Adrenal gland (tissue), 12 donors: ENCODE results near the gene SLC4A9. TPM values are rescaled to one million over a fixed set of nuclear protein-coding genes. Genes with fewer than 3 reads are reported as not detected.

Experiments used
- DNase-seq, 7 donors: peaks; one replicate each; pipeline ENCODE4 v3.0.0-alpha.2; 2019 to 2020
- H3K27ac ChIP-seq, 5 donors: fragments of 200-600 bp; sonication (generic) in 4 of 5; 1 replicate in 3 of 5; 2 replicates in 2 of 5; pipeline versions ENCODE4 v1.5.1 to v1.8.0; 2016 to 2020; ENCODE audit warnings: mild to moderate bottlenecking in 1 of 5
- H3K27me3 ChIP-seq: fragments of 200-600 bp; 2 replicates; pipeline ENCODE4 v1.8.0; 2021
- H3K36me3 ChIP-seq, 2 donors: fragments of 200-600 bp; replicated peaks in 1 of 2; 1 replicate in 1 of 2; 2 replicates in 1 of 2; pipeline versions ENCODE4 v1.5.1 to v1.8.0; 2018 to 2022
- H3K4me1 ChIP-seq, 2 donors: fragments of 200-600 bp; replicated peaks in 1 of 2; 1 replicate in 1 of 2; 2 replicates in 1 of 2; pipeline versions ENCODE4 v1.5.1 to v1.8.0; 2018 to 2021
- H3K4me3 ChIP-seq, 4 donors: fragments of 200-600 bp; sonication (generic) in 3 of 4; one replicate each; pipeline ENCODE4 v1.5.1; 2016 to 2018
- H3K9me3 ChIP-seq, 3 donors: fragments of 200-600 bp; sonication (generic) in 1 of 3; replicated peaks in 1 of 3; 1 replicate in 2 of 3; 2 replicates in 1 of 3; pipeline versions ENCODE4 v1.5.1 to v1.8.0; 2016 to 2021
- CTCF ChIP-seq, 6 experiments: fragments of 450-650 bp in 4 of 6; fragments of 200-600 bp in 2 of 6; sonication (generic) in 1 of 6; IDR thresholded peaks; 1 replicate in 5 of 6; 2 replicates in 1 of 6; pipeline versions ENCODE4 v1.5.1 to v1.8.0; 2016 to 2021; ENCODE audit warnings: antibody characterized with exemption in 6 of 6, mild to moderate bottlenecking in 2 of 6, moderate library complexity in 1 of 6
- POLR2A ChIP-seq, 2 donors: fragments of 450-650 bp; IDR thresholded peaks; one replicate each; pipeline ENCODE4 v1.6.1; 2017; ENCODE audit warnings: antibody characterized with exemption in 2 of 2, mild to moderate bottlenecking in 2 of 2, moderate library complexity in 1 of 2
- WGBS, 4 donors: extraction: QIAGEN DNeasy Blood & Tissue Kit in 2 of 4; methylation state at CpG; one replicate each; pipeline versions ENCODE4 v1.1.5 to v1.1.7; 2013 to 2017; 5-methylcytosine and 5-hydroxymethylcytosine counted together
- intact Hi-C, 2 donors: fragments of 100-400 bp; cut with DNase I; formaldehyde crosslinking; loops; one replicate each; pipeline versions ENCODE4 v1.14.1 to v1.15.0; 2022 to 2023
- polyA plus RNA-seq, 3 donors: library from polyadenylated mRNA; stranded (reverse); fragments of 200-250 nt in 2 of 3; fragments of 350-450 nt in 1 of 3; fragmentation: Illumina TruSeq in 1 of 3; extraction: RNeasy Lipid Tissue Mini Kit (QIAGEN cat#74804) in 1 of 3; gene quantifications; one replicate each; pipeline ENCODE4 v1.2.3, GENCODE V29; 2013 to 2014
- total RNA-seq, 9 donors: library from RNA; depleted of rRNA in 4 of 9; stranded (reverse); fragments of >200 nt in 4 of 9; fragments of 120-200 nt in 1 of 9; fragmentation: NEBNext Ultra II Directional in 1 of 9; extraction: Animal tissue kit (Norgen Biotek cat#: 25700) in 1 of 9; gene quantifications; one replicate each; pipeline versions ENCODE4 v1.1.0 to v1.2.4, GENCODE V29; 2013 to 2023
- donor health status: healthy with polysubstance abuse.
- donor health status: Bipolar disorder and iron deficiency.
- donor health status: DM: yes; HTN: yes; CAD: no.
- donor health status: DM: no; HTN: no; CAD: no.
- donor health status: DM: no; HTN: no; CAD: no.
- donor health status: DM: yes; HTN: yes; CAD: no.

SLC4A9 gene
- total and polyA plus RNA-seq, 12 donors, result 0.13 to 0.32 TPM; not detected in 10

GRCh38 chr5:140312067-140312790 lies 47.8 kb upstream of the SLC4A9 start:
- no peak overlapping the region for H3K4me3 ChIP-seq
- no peaks in the 10 kb centered on the region for H3K36me3 ChIP-seq
- 18 to 40% (median 32%) methylated on average over 4 of the region's 4 CpGs for WGBS, 4 donors
- no peaks in the 10 kb centered on the region for H3K9me3 ChIP-seq
- intact Hi-C loops, result no loop called here
- peak in 6 of 7 donors; percentile 41 to 73 (median 54) for DNase-seq
- peak overlapping the region in 2 of 5 donors; percentile 58 to 59 for H3K27ac ChIP-seq
- no peaks in the 10 kb centered on the region for H3K27me3 ChIP-seq
- H3K4me1 ChIP-seq, result peaks cover 5 to 16% of the 10 kb centered on the region in 2 donors
- TF ChIP-seq POLR2A (IDR thresholded peaks at IDR 0.05) (no peak), CTCF (IDR thresholded peaks at IDR 0.05) (no peak)

GRCh38 chr5:140312791-140313189 lies 47.2 kb upstream of the SLC4A9 start:
- H3K27ac ChIP-seq, result peak overlapping the region in 2 of 5 donors; percentile 58 to 59
- H3K4me3 ChIP-seq, result no peak overlapping the region
- H3K4me1 ChIP-seq, result peaks cover 5 to 16% of the 10 kb centered on the region in 2 donors
- WGBS, 4 donors, result 81 to 87% (median 83%) methylated on average over 7 of the region's 7 CpGs
- intact Hi-C loops, result no loop called here
- H3K36me3 ChIP-seq, result no peaks in the 10 kb centered on the region
- no peaks in the 10 kb centered on the region for H3K9me3 ChIP-seq
- DNase-seq, result no peak
- TF ChIP-seq POLR2A (IDR thresholded peaks at IDR 0.05), result no peak
- no peak for TF ChIP-seq CTCF (IDR thresholded peaks at IDR 0.05)
- H3K27me3 ChIP-seq, result no peaks in the 10 kb centered on the region

GRCh38 chr5:140317859-140318258 lies 42.1 kb upstream of the SLC4A9 start:
- peak overlapping the region in 1 of 5 donors; percentile 31 for H3K27ac ChIP-seq
- intact Hi-C loops, result no loop called here
- TF ChIP-seq CTCF (IDR thresholded peaks at IDR 0.05), result no peak
- no peak for TF ChIP-seq POLR2A (IDR thresholded peaks at IDR 0.05)
- no peaks in the 10 kb centered on the region for H3K36me3 ChIP-seq
- no peaks in the 10 kb centered on the region for H3K27me3 ChIP-seq
- no peak overlapping the region for H3K4me3 ChIP-seq
- 58 to 76% (median 60%) methylated on average over 5 of the region's 5 CpGs for WGBS, 4 donors
- no peaks in the 10 kb centered on the region for H3K9me3 ChIP-seq
- peak in 4 of 7 donors; percentile 38 to 66 (median 44) for DNase-seq
- H3K4me1 ChIP-seq, result peaks cover 7 to 12% of the 10 kb centered on the region in 2 donors

GRCh38 chr5:140318792-140319191 lies 41.2 kb upstream of the SLC4A9 start:
- Histone ChIP-seq H3K9me3 (no peaks in the 10 kb centered on the region), H3K4me3 (no peak overlapping the region), H3K27ac (no peak overlapping the region), H3K4me1 (peaks cover 17 to 21% of the 10 kb centered on the region in 2 donors), H3K36me3 (no peaks in the 10 kb centered on the region), H3K27me3 (no peaks in the 10 kb centered on the region)
- no peak for TF ChIP-seq CTCF (IDR thresholded peaks at IDR 0.05)
- TF ChIP-seq POLR2A (IDR thresholded peaks at IDR 0.05), result no peak
- WGBS, 4 donors, result 86 to 97% (median 93%) methylated on average over 4 of the region's 4 CpGs
- intact Hi-C loops, result no loop called here
- no peak for DNase-seq
